SK-N-SH (cell line): ENCODE results near the gene RBM38. TPM values are rescaled to one million over a fixed set of nuclear protein-coding genes. Genes with fewer than 3 reads are reported as not detected.

ENCODE experiments used
- CTCF ChIA-PET: fragments of 300-600, 350-600 bp; formaldehyde crosslinking; extraction: SDS; loops from one replicate; lab custom pipeline; 2021; lab: Yijun Ruan, JAX
- POLR2A ChIA-PET: fragments of 350-600 bp; sonication (Branson Sonifier 250); formaldehyde crosslinking; extraction: SDS; loops from one replicate; lab custom pipeline; 2020; ENCODE audit warnings: antibody characterized with exemption, inconsistent platforms; lab: Yijun Ruan, JAX
- DNase-seq: peaks from one replicate; pipeline ENCODE4 v3.0.0; 2012
- H2AFZ ChIP-seq: fragments of 200-600 bp; sonication (generic); 2 replicates; pipeline ENCODE4 v1.8.1; 2016; ENCODE audit warnings: antibody characterized with exemption, mild to moderate bottlenecking, low read depth
- H3F3A ChIP-seq: fragments of 200-600 bp; sonication (generic); replicated peaks from 2 replicates; pipeline ENCODE3; 2016; ENCODE audit warnings: antibody characterized with exemption, mild to moderate bottlenecking; ENCODE audit not compliant: insufficient read depth
- H3K27ac ChIP-seq, 2 experiments: fragments of 200-500 bp in 1 of 2; fragments of 200-600 bp in 1 of 2; sonication (Bioruptor generic) in 1 of 2; sonication (generic), shearing (Covaris generic) in 1 of 2; 2 replicates each; pipeline versions ENCODE4 v1.5.1 to v1.6.1; 2014 to 2016; ENCODE audit warnings: low read depth in 2 of 2, inconsistent platforms in 1 of 2, low read length in 1 of 2, mild to moderate bottlenecking in 1 of 2, mixed read lengths in 1 of 2
- H3K27me3 ChIP-seq: fragments of 200-600 bp; sonication (generic), shearing (Covaris generic); 2 replicates; pipeline ENCODE4 v1.6.1; 2016; ENCODE audit warnings: mixed run types; ENCODE audit not compliant: insufficient read depth
- H3K36me3 ChIP-seq, 2 experiments: fragments of 200-500 bp in 1 of 2; fragments of 200-600 bp in 1 of 2; sonication (Bioruptor generic) in 1 of 2; sonication (generic) in 1 of 2; replicated peaks in 1 of 2; 2 replicates each; pipeline versions ENCODE3 to v1.5.1; 2014 to 2016; ENCODE audit warnings: low read length in 1 of 2, mild to moderate bottlenecking in 1 of 2; ENCODE audit not compliant: insufficient read depth in 2 of 2, control insufficient read depth in 1 of 2
- H3K4me1 ChIP-seq, 2 experiments: fragments of 200-500 bp in 1 of 2; fragments of 200-600 bp in 1 of 2; sonication (Bioruptor generic) in 1 of 2; sonication (generic), shearing (Covaris generic) in 1 of 2; 2 replicates each; pipeline versions ENCODE4 v1.5.1 to v1.6.1; 2014 to 2016; ENCODE audit warnings: low read depth in 1 of 2, low read length in 1 of 2, mixed run types in 1 of 2; ENCODE audit not compliant: insufficient read depth in 2 of 2, control insufficient read depth in 1 of 2
- H3K4me2 ChIP-seq: fragments of 200-600 bp; sonication (generic), shearing (Covaris generic); 2 replicates; pipeline ENCODE4 v1.6.1; 2017; ENCODE audit warnings: mixed run types
- H3K4me3 ChIP-seq, 2 experiments: fragments of 200-500 bp in 1 of 2; fragments of 200-600 bp in 1 of 2; sonication (Bioruptor generic) in 1 of 2; sonication (generic), shearing (Covaris generic) in 1 of 2; 2 replicates each; pipeline versions ENCODE4 v1.5.1 to v1.8.1; 2014 to 2016; ENCODE audit warnings: low read depth in 2 of 2, inconsistent platforms in 1 of 2, low read length in 1 of 2, mild to moderate bottlenecking in 1 of 2, mixed read lengths in 1 of 2, moderate library complexity in 1 of 2
- H3K79me2 ChIP-seq: fragments of 200-600 bp; sonication (generic); 2 replicates; pipeline ENCODE4 v1.8.1; 2017; ENCODE audit warnings: mild to moderate bottlenecking; ENCODE audit not compliant: insufficient read depth
- H3K9ac ChIP-seq: fragments of 200-600 bp; sonication (generic); 2 replicates; pipeline ENCODE4 v1.6.1; 2017; ENCODE audit warnings: mixed run types
- H3K9me2 ChIP-seq: fragments of 200-600 bp; sonication (generic); 2 replicates; pipeline ENCODE4 v1.6.1; 2017; ENCODE audit warnings: mixed run types
- H3K9me3 ChIP-seq: fragments of 200-600 bp; sonication (generic); 2 replicates; pipeline ENCODE4 v1.6.1; 2017; ENCODE audit warnings: mixed run types, mild to moderate bottlenecking, moderate library complexity
- H4K20me1 ChIP-seq: fragments of 200-600 bp; sonication (generic); 2 replicates; pipeline ENCODE4 v1.6.1; 2017; ENCODE audit warnings: mild to moderate bottlenecking, mixed run types; ENCODE audit not compliant: insufficient read depth
- CTCF ChIP-seq: fragments of 200-600 bp; sonication (generic); IDR thresholded peaks from 2 replicates; pipeline ENCODE4 v1.6.1; 2017; ENCODE audit warnings: antibody characterized with exemption, mild to moderate bottlenecking, moderate library complexity
- EP300 ChIP-seq, 2 experiments: IDR thresholded peaks; 2 replicates each; pipeline versions ENCODE4 v1.4.0 to v1.6.1; 2012; ENCODE audit warnings: borderline replicate concordance in 1 of 2, low read depth in 1 of 2, low read length in 1 of 2
- FOXJ3 ChIP-seq: sonication (generic); formaldehyde crosslinking; IDR thresholded peaks from 2 replicates; pipeline ENCODE4 v1.5.1; 2020; ENCODE audit warnings: mild to moderate bottlenecking, missing genetic modification reagents
- FOXM1 ChIP-seq: IDR thresholded peaks from 2 replicates; pipeline ENCODE4 v1.4.0; 2012; ENCODE audit warnings: low read depth, mild to moderate bottlenecking
- GABPA ChIP-seq: IDR thresholded peaks from 2 replicates; pipeline ENCODE4 v1.4.0; 2012; ENCODE audit warnings: low read depth, mild to moderate bottlenecking
- GATA2 ChIP-seq: sonication (generic); formaldehyde crosslinking; IDR thresholded peaks from 2 replicates; pipeline ENCODE4 v1.5.0; 2020; ENCODE audit warnings: mild to moderate bottlenecking, missing genetic modification reagents
- MAX ChIP-seq: IDR thresholded peaks from 2 replicates; pipeline ENCODE4 v1.4.0; 2012; ENCODE audit warnings: low read depth
- MXI1 ChIP-seq: IDR thresholded peaks from 2 replicates; pipeline ENCODE4 v1.6.1; 2012; ENCODE audit warnings: mild to moderate bottlenecking, low read depth, low read length, improper control_type of control experiment
- NFIC ChIP-seq: IDR thresholded peaks from 2 replicates; pipeline ENCODE4 v1.4.0; 2012; ENCODE audit warnings: borderline replicate concordance
- NRF1 ChIP-seq: IDR thresholded peaks from 2 replicates; pipeline ENCODE4 v1.6.1; 2012; ENCODE audit warnings: low read depth, mild to moderate bottlenecking, low read length
- PBX3 ChIP-seq: IDR thresholded peaks from 2 replicates; pipeline ENCODE4; 2012
- RAD21 ChIP-seq: IDR thresholded peaks from 2 replicates; pipeline ENCODE4 v1.6.1; 2012; ENCODE audit warnings: mild to moderate bottlenecking, low read length
- RCOR1 ChIP-seq: fragments of 150-350 bp; IDR thresholded peaks from 2 replicates; pipeline ENCODE4 v1.6.1; 2017; ENCODE audit warnings: antibody characterized with exemption, low read length
- REST ChIP-seq: IDR thresholded peaks from 2 replicates; pipeline ENCODE4 v1.6.1; 2012; ENCODE audit warnings: mild to moderate bottlenecking, low read depth, low read length, moderate library complexity
- RFX5 ChIP-seq: IDR thresholded peaks from 2 replicates; pipeline ENCODE4 v1.6.1; 2012; ENCODE audit warnings: mild to moderate bottlenecking, improper control_type of control experiment, low read length
- SIN3A ChIP-seq: IDR thresholded peaks from 2 replicates; pipeline ENCODE4 v1.6.1; 2012; ENCODE audit warnings: low read depth, mild to moderate bottlenecking, low read length, moderate library complexity, borderline replicate concordance
- TCF12 ChIP-seq: IDR thresholded peaks from 2 replicates; pipeline ENCODE4 v1.4.0; 2012
- TEAD4 ChIP-seq: IDR thresholded peaks from 2 replicates; pipeline ENCODE4 v1.4.0; 2012; ENCODE audit warnings: mild to moderate bottlenecking, borderline replicate concordance; ENCODE audit not compliant: insufficient read depth
- USF1 ChIP-seq: IDR thresholded peaks from 2 replicates; pipeline ENCODE4 v1.4.0; 2012; ENCODE audit warnings: low read depth, borderline replicate concordance
- USF2 ChIP-seq: fragments of 150-350 bp; IDR thresholded peaks from 2 replicates; pipeline ENCODE4 v1.6.1; 2017; ENCODE audit warnings: antibody characterized with exemption, low read length, low read depth, borderline replicate concordance
- WGBS: methylation state at CpG from one replicate; pipeline ENCODE4 v1.1.6; 2017; ENCODE audit warnings: low lambda C conversion rate; 5-methylcytosine and 5-hydroxymethylcytosine counted together
- polyA plus RNA-seq, 3 experiments: library from polyadenylated mRNA; depleted of rRNA; stranded (reverse); fragments of >200 nt; gene quantifications; 2 replicates each; pipeline ENCODE4 v1.2.3, GENCODE V29; 2012

The RBM38 gene
- polyA plus RNA-seq, 1 of the 3 experiments (the other 2 are of a cell fraction) = 11.5 TPM

GRCh38 chr20:57410924-57411323, 19.7 kb downstream of the RBM38 start (continued):
- TF ChIP-seq MXI1 = no peak
- no peak for TF ChIP-seq GABPA
- no peak for TF ChIP-seq MAX
- no peak for TF ChIP-seq TEAD4
- TF ChIP-seq EP300 (IDR thresholded peaks at IDR 0.05; ENCODE audit: borderline replicate concordance in 1 of 2, low read depth in 1 of 2, low read length in 1 of 2) = no peak

GRCh38 chr20:57411406-57412283, 20.4 kb downstream of the RBM38 start:
- Histone ChIP-seq H3K9me3 (no peaks in the 10 kb centered on the region), H4K20me1 (no peaks in the 10 kb centered on the region), H2AFZ (no peak overlapping the region), H3K79me2 (no peaks in the 10 kb centered on the region), H3K9ac (no peak overlapping the region), H3K27me3 (no peaks in the 10 kb centered on the region), H3K27ac (no peak overlapping the region), H3K4me1 (peaks cover 0 to 22% of the 10 kb centered on the region in 2 experiments; a peak in 1 of 4 replicates), H3K4me2 (no peak overlapping the region), H3K9me2 (no peaks in the 10 kb centered on the region), H3F3A (no peaks in the 10 kb centered on the region), H3K36me3 (peaks cover 0 to 15% of the 10 kb centered on the region in 2 experiments), H3K4me3 (no peak overlapping the region)
- 85% methylated on average over 20 of the region's 31 CpGs for WGBS
- no peak for DNase-seq
- CTCF ChIA-PET = interaction anchor here (0.9 to 2.0 kb wide), 2 partner anchors 30 to 84 kb away, joined by 3 to 6 read pairs; no protein-coding TSS in a partner anchor
- TF ChIP-seq PBX3 (no peak), RFX5 (no peak), MXI1 (no peak), RCOR1 (no peak), TCF12 (no peak), RAD21 (no peak), REST (no peak), USF2 (no peak), GATA2 (CRISPR knock-in tag) (no peak), MAX (no peak), FOXM1 (no peak), CTCF (no peak), NRF1 (no peak), NFIC (no peak), SIN3A (no peak), USF1 (no peak), FOXJ3 (CRISPR knock-in tag) (no peak), TEAD4 (no peak)
- POLR2A ChIA-PET = no interaction called here
